PFSK-1 (cell line): Measurements from ENCODE around the gene PPM1L.

Source experiments
- POLR2AphosphoS5 ChIP-seq: IDR thresholded peaks from 2 replicates; pipeline ENCODE4 v1.6.1; 2012; ENCODE audit warnings: low read depth, mild to moderate bottlenecking, control low read depth, low read length, moderate library complexity
- SIN3A ChIP-seq: IDR thresholded peaks from 2 replicates; pipeline ENCODE4 v1.6.1; 2012; ENCODE audit warnings: mild to moderate bottlenecking, low read length, moderate library complexity, borderline replicate concordance; ENCODE audit not compliant: insufficient read depth

GRCh38 chr3:160758929-160759577 is 3.0 kb downstream of the PPM1L start:
- TF ChIP-seq POLR2AphosphoS5, result no peak
- no peak for TF ChIP-seq SIN3A
